ENCODE data around the gene PDHB. TPM values are rescaled to one million over a fixed set of nuclear protein-coding genes. Genes with fewer than 3 reads are reported as not detected.

The PDHB gene
- polyA plus RNA-seq, 2 donors: 59.0 to 82.0 TPM

GRCh38 chr3:58425782-58426181 is 7.8 kb downstream of the PDHB start:
- 61 to 63% methylated on average over 2 of the region's 2 CpGs for WGBS, 2 donors
- no peaks in the 10 kb centered on the region for H3K9me3 ChIP-seq (ENCODE audit: control insufficient read depth in 2 of 2, insufficient read depth in 1 of 2, low read depth in 1 of 2, low read length in 1 of 2)
- no peak overlapping the region for H3K27ac ChIP-seq (ENCODE audit: low read depth in 2 of 2, low read length in 1 of 2)
- no peak overlapping the region for H3K4me3 ChIP-seq (ENCODE audit: low read depth in 1 of 2, low read length in 2 of 2)
- H3K27me3 ChIP-seq (ENCODE audit: control insufficient read depth in 1 of 2, insufficient read depth in 2 of 2, low read length in 2 of 2): no peaks in the 10 kb centered on the region
- peaks cover 0 to 2% of the 10 kb centered on the region in 2 donors for H3K4me1 ChIP-seq (ENCODE audit: control insufficient read depth in 2 of 2, insufficient read depth in 2 of 2, low read length in 1 of 2)
- peaks cover 25 to 30% of the 10 kb centered on the region in 2 donors for H3K36me3 ChIP-seq (ENCODE audit: control insufficient read depth in 2 of 2, insufficient read depth in 2 of 2, low read length in 1 of 2)

GRCh38 chr3:58424613-58425012 is 9.0 kb downstream of the PDHB start:
- WGBS, 2 donors: 68 to 69% methylated on average over 8 of the region's 8 CpGs
- Histone ChIP-seq H3K27me3 (ENCODE audit: control insufficient read depth in 1 of 2, insufficient read depth in 2 of 2, low read length in 2 of 2) (no peaks in the 10 kb centered on the region), H3K27ac (ENCODE audit: low read depth in 2 of 2, low read length in 1 of 2) (no peak overlapping the region), H3K36me3 (ENCODE audit: control insufficient read depth in 2 of 2, insufficient read depth in 2 of 2, low read length in 1 of 2) (peaks cover 21 to 25% of the 10 kb centered on the region in 2 donors), H3K9me3 (ENCODE audit: control insufficient read depth in 2 of 2, insufficient read depth in 1 of 2, low read depth in 1 of 2, low read length in 1 of 2) (no peaks in the 10 kb centered on the region), H3K4me3 (ENCODE audit: low read depth in 1 of 2, low read length in 2 of 2) (no peak overlapping the region), H3K4me1 (ENCODE audit: control insufficient read depth in 2 of 2, insufficient read depth in 2 of 2, low read length in 1 of 2) (peaks cover 0 to 2% of the 10 kb centered on the region in 2 donors)

- H3K36me3 ChIP-seq (ENCODE audit: control insufficient read depth in 2 of 2, insufficient read depth in 2 of 2, low read length in 1 of 2): peaks cover 9 to 19% of the 10 kb centered on the region in 2 donors
- H3K9me3 ChIP-seq (ENCODE audit: control insufficient read depth in 2 of 2, insufficient read depth in 1 of 2, low read depth in 1 of 2, low read length in 1 of 2): no peaks in the 10 kb centered on the region
- H3K27me3 ChIP-seq (ENCODE audit: control insufficient read depth in 1 of 2, insufficient read depth in 2 of 2, low read length in 2 of 2): no peaks in the 10 kb centered on the region
- WGBS, 2 donors: 69 to 74% methylated on average over 8 of the region's 8 CpGs
- H3K4me1 ChIP-seq (ENCODE audit: control insufficient read depth in 2 of 2, insufficient read depth in 2 of 2, low read length in 1 of 2): peaks cover 2 to 3% of the 10 kb centered on the region in 2 donors
- no peak overlapping the region for H3K4me3 ChIP-seq (ENCODE audit: low read depth in 1 of 2, low read length in 2 of 2)
- no peak overlapping the region for H3K27ac ChIP-seq (ENCODE audit: low read depth in 2 of 2, low read length in 1 of 2)
Observed at GRCh38 chr3:58422756-58423325, 10.8 kb downstream of the PDHB start.

GRCh38 chr3:58421004-58421403 is 12.6 kb downstream of the PDHB start:
- Histone ChIP-seq H3K27me3 (ENCODE audit: control insufficient read depth in 1 of 2, insufficient read depth in 2 of 2, low read length in 2 of 2) (no peaks in the 10 kb centered on the region), H3K4me3 (ENCODE audit: low read depth in 1 of 2, low read length in 2 of 2) (no peak overlapping the region), H3K9me3 (ENCODE audit: control insufficient read depth in 2 of 2, insufficient read depth in 1 of 2, low read depth in 1 of 2, low read length in 1 of 2) (no peaks in the 10 kb centered on the region), H3K36me3 (ENCODE audit: control insufficient read depth in 2 of 2, insufficient read depth in 2 of 2, low read length in 1 of 2) (peaks cover 11 to 15% of the 10 kb centered on the region in 2 donors), H3K4me1 (ENCODE audit: control insufficient read depth in 2 of 2, insufficient read depth in 2 of 2, low read length in 1 of 2) (peaks cover 2 to 3% of the 10 kb centered on the region in 2 donors), H3K27ac (ENCODE audit: low read depth in 2 of 2, low read length in 1 of 2) (no peak overlapping the region)
- 65 to 80% methylated on average over 7 of the region's 7 CpGs for WGBS, 2 donors

- H3K9me3 ChIP-seq (ENCODE audit: control insufficient read depth in 2 of 2, insufficient read depth in 1 of 2, low read depth in 1 of 2, low read length in 1 of 2): no peaks in the 10 kb centered on the region
- H3K4me1 ChIP-seq (ENCODE audit: control insufficient read depth in 2 of 2, insufficient read depth in 2 of 2, low read length in 1 of 2): peaks cover 2 to 3% of the 10 kb centered on the region in 2 donors
- H3K27ac ChIP-seq (ENCODE audit: low read depth in 2 of 2, low read length in 1 of 2): peak overlapping the region; percentile 12 to 40
- H3K27me3 ChIP-seq (ENCODE audit: control insufficient read depth in 1 of 2, insufficient read depth in 2 of 2, low read length in 2 of 2): no peaks in the 10 kb centered on the region
- H3K4me3 ChIP-seq (ENCODE audit: low read depth in 1 of 2, low read length in 2 of 2): no peak overlapping the region
- 51 to 54% methylated on average over 7 of the region's 7 CpGs for WGBS, 2 donors
- peaks cover 9 to 15% of the 10 kb centered on the region in 2 donors for H3K36me3 ChIP-seq (ENCODE audit: control insufficient read depth in 2 of 2, insufficient read depth in 2 of 2, low read length in 1 of 2)
Observed at GRCh38 chr3:58419780-58420507, 13.7 kb downstream of the PDHB start.

- WGBS, 2 donors: 73 to 74% methylated on average over 6 of the region's 6 CpGs
- H3K36me3 ChIP-seq (ENCODE audit: control insufficient read depth in 2 of 2, insufficient read depth in 2 of 2, low read length in 1 of 2): peaks cover 4 to 11% of the 10 kb centered on the region in 2 donors
- H3K27ac ChIP-seq (ENCODE audit: low read depth in 2 of 2, low read length in 1 of 2): no peak overlapping the region
- no peak overlapping the region for H3K4me3 ChIP-seq (ENCODE audit: low read depth in 1 of 2, low read length in 2 of 2)
- no peaks in the 10 kb centered on the region for H3K27me3 ChIP-seq (ENCODE audit: control insufficient read depth in 1 of 2, insufficient read depth in 2 of 2, low read length in 2 of 2)
- H3K9me3 ChIP-seq (ENCODE audit: control insufficient read depth in 2 of 2, insufficient read depth in 1 of 2, low read depth in 1 of 2, low read length in 1 of 2): no peaks in the 10 kb centered on the region
- H3K4me1 ChIP-seq (ENCODE audit: control insufficient read depth in 2 of 2, insufficient read depth in 2 of 2, low read length in 1 of 2): peaks cover 2 to 3% of the 10 kb centered on the region in 2 donors
Observed at GRCh38 chr3:58418227-58418626, 15.4 kb downstream of the PDHB start.

GRCh38 chr3:58417075-58417474 is 16.6 kb downstream of the PDHB start:
- no peaks in the 10 kb centered on the region for H3K27me3 ChIP-seq (ENCODE audit: control insufficient read depth in 1 of 2, insufficient read depth in 2 of 2, low read length in 2 of 2)
- WGBS, 2 donors: 90 to 95% methylated on average over 2 of the region's 2 CpGs
- no peak overlapping the region for H3K4me3 ChIP-seq (ENCODE audit: low read depth in 1 of 2, low read length in 2 of 2)
- H3K9me3 ChIP-seq (ENCODE audit: control insufficient read depth in 2 of 2, insufficient read depth in 1 of 2, low read depth in 1 of 2, low read length in 1 of 2): no peaks in the 10 kb centered on the region
- peaks cover 4 to 8% of the 10 kb centered on the region in 2 donors for H3K36me3 ChIP-seq (ENCODE audit: control insufficient read depth in 2 of 2, insufficient read depth in 2 of 2, low read length in 1 of 2)
- H3K27ac ChIP-seq (ENCODE audit: low read depth in 2 of 2, low read length in 1 of 2): no peak overlapping the region
- peaks cover 2 to 3% of the 10 kb centered on the region in 2 donors for H3K4me1 ChIP-seq (ENCODE audit: control insufficient read depth in 2 of 2, insufficient read depth in 2 of 2, low read length in 1 of 2)

GRCh38 chr3:58416191-58416590 is 17.4 kb downstream of the PDHB start:
- Histone ChIP-seq H3K27me3 (ENCODE audit: control insufficient read depth in 1 of 2, insufficient read depth in 2 of 2, low read length in 2 of 2) (no peaks in the 10 kb centered on the region), H3K4me1 (ENCODE audit: control insufficient read depth in 2 of 2, insufficient read depth in 2 of 2, low read length in 1 of 2) (peaks cover 0 to 3% of the 10 kb centered on the region in 2 donors), H3K9me3 (ENCODE audit: control insufficient read depth in 2 of 2, insufficient read depth in 1 of 2, low read depth in 1 of 2, low read length in 1 of 2) (no peaks in the 10 kb centered on the region), H3K36me3 (ENCODE audit: control insufficient read depth in 2 of 2, insufficient read depth in 2 of 2, low read length in 1 of 2) (peaks cover 4 to 5% of the 10 kb centered on the region in 2 donors), H3K27ac (ENCODE audit: low read depth in 2 of 2, low read length in 1 of 2) (no peak overlapping the region), H3K4me3 (ENCODE audit: low read depth in 1 of 2, low read length in 2 of 2) (no peak overlapping the region)
- 81 to 83% methylated on average over 2 of the region's 2 CpGs for WGBS, 2 donors

- H3K4me1 ChIP-seq (ENCODE audit: control insufficient read depth in 2 of 2, insufficient read depth in 2 of 2, low read length in 1 of 2): peaks cover 0 to 3% of the 10 kb centered on the region in 2 donors
Observed at GRCh38 chr3:58414538-58415197, 19.0 kb downstream of the PDHB start.

More at GRCh38 chr3:58414538-58415197, 19.0 kb downstream of the PDHB start:
- no peaks in the 10 kb centered on the region for H3K9me3 ChIP-seq (ENCODE audit: control insufficient read depth in 2 of 2, insufficient read depth in 1 of 2, low read depth in 1 of 2, low read length in 1 of 2)
- H3K27me3 ChIP-seq (ENCODE audit: control insufficient read depth in 1 of 2, insufficient read depth in 2 of 2, low read length in 2 of 2): no peaks in the 10 kb centered on the region
- H3K27ac ChIP-seq (ENCODE audit: low read depth in 2 of 2, low read length in 1 of 2): no peak overlapping the region
- H3K4me3 ChIP-seq (ENCODE audit: low read depth in 1 of 2, low read length in 2 of 2): no peak overlapping the region
- peaks cover 5 to 15% of the 10 kb centered on the region in 2 donors for H3K36me3 ChIP-seq (ENCODE audit: control insufficient read depth in 2 of 2, insufficient read depth in 2 of 2, low read length in 1 of 2)

Measured in esophagus (tissue), 2 donors.